ENCODE measurements around the gene EYA2.
"Not testable (repeated sequence)": the region's sequence is repeated elsewhere in the genome, so short reads cannot be mapped to it uniquely, and the experiment has no call there.

Gene EYA2

DNA sequence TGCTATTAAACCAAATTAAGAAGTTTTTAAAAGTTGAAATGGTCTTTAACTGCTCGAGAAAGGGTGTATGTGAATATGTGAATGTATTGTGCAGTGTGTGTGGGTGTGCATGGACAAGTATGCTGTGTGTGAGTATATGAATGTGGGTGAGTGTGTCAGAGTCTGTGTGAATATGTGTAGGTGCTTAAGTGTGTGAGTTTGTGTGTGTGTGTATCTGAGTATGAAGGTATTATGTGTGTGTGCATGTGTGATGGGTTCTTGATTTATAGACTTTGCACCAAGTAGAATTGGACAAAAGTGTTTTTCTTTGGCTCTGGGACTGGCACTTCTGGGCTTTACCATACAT is 21.6 kb downstream of the EYA2 start:
- TF ChIP-seq, protein P1, sequence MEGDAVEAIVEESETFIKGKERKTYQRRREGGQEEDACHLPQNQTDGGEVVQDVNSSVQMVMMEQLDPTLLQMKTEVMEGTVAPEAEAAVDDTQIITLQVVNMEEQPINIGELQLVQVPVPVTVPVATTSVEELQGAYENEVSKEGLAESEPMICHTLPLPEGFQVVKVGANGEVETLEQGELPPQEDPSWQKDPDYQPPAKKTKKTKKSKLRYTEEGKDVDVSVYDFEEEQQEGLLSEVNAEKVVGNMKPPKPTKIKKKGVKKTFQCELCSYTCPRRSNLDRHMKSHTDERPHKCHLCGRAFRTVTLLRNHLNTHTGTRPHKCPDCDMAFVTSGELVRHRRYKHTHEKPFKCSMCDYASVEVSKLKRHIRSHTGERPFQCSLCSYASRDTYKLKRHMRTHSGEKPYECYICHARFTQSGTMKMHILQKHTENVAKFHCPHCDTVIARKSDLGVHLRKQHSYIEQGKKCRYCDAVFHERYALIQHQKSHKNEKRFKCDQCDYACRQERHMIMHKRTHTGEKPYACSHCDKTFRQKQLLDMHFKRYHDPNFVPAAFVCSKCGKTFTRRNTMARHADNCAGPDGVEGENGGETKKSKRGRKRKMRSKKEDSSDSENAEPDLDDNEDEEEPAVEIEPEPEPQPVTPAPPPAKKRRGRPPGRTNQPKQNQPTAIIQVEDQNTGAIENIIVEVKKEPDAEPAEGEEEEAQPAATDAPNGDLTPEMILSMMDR (IDR thresholded peaks at IDR 0.05; ENCODE audit: low read depth, low read length): no peak
- no peak for DNase-seq (ENCODE audit: extremely low read depth, low read depth)

DNA sequence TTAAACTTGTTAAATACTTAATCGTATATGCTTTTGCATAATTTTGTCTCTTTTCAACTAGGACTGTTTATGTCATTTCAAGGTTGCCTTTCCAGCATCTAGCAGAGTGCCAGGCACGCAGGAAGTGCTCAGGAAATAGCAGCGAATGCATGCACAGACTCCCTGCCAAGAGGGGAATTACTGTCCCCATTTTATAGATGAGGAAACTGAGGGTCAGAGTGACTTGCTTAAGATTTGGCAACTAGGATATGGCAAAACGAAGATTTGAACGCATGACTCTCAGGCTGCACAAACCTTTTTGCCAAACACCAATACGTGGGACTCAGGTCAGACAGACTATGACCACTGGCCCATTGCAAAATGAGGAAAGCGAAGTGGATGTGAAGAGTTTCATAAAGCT is 22.5 kb downstream of the EYA2 start:
- TF ChIP-seq, protein P1 (IDR thresholded peaks at IDR 0.05; ENCODE audit: low read depth, low read length): no peak

GRCh38 chr20:46920114-46920513 is 25.5 kb downstream of the EYA2 start:
- no peak for DNase-seq (ENCODE audit: extremely low read depth, low read depth)
- TF ChIP-seq, protein P1 (IDR thresholded peaks at IDR 0.05; ENCODE audit: low read depth, low read length): no peak

More for the DNA sequence above, 22.5 kb downstream of the EYA2 start:
- no peak for DNase-seq (ENCODE audit: extremely low read depth, low read depth)

DNA sequence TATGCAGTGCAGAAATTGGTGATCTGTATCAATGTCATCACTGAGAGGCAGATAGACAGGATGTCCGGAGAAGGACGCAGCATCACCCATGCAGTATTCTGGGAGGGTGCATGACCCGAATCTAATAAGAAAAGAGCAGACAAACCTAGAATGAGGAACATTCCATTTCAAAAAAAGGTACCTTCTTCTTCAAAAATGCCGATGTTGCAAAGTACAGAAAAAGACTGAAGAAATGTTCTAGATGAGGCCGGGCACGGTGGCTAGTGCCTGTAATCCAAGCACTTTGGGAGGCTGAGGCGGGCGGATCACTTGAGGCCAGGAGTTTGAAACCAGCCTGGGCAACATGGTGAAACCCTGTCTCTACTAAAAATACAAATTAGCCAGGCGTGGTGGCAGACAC is 28.2 kb downstream of the EYA2 start:
- not testable (repeated sequence) for DNase-seq (ENCODE audit: extremely low read depth, low read depth)

DNA sequence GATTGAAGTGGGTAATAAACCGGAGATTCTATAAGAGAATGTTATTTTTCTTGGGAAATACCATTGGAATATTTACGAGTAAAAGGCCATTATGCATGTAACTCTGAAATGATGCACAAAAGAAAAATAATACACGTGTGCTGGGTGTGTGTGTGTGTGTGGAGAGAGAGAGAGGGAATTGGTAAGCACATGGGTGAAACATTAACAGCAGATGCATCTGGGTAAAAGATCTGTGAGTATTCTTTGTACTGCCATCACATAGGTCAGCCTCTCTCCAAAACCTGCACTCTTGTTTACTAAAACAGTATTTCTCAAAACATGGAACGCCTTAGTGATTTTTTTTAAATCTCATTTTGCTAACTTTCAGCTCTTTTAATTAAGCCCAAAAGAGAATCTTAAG is 28.9 kb downstream of the EYA2 start:
- DNase-seq (ENCODE audit: extremely low read depth, low read depth): no peak
- TF ChIP-seq, protein P1 (IDR thresholded peaks at IDR 0.05; ENCODE audit: low read depth, low read length): no peak

GRCh38 chr20:46928580-46929132 is 34.0 kb downstream of the EYA2 start:
- TF ChIP-seq, protein P1 (IDR thresholded peaks at IDR 0.05; ENCODE audit: low read depth, low read length): no peak
- DNase-seq (ENCODE audit: extremely low read depth, low read depth): no peak

- DNase-seq (ENCODE audit: extremely low read depth, low read depth): no peak
- TF ChIP-seq, protein P1 (IDR thresholded peaks at IDR 0.05; ENCODE audit: low read depth, low read length): no peak
Observed at GRCh38 chr20:46929902-46930301, 35.3 kb downstream of the EYA2 start.

DNA sequence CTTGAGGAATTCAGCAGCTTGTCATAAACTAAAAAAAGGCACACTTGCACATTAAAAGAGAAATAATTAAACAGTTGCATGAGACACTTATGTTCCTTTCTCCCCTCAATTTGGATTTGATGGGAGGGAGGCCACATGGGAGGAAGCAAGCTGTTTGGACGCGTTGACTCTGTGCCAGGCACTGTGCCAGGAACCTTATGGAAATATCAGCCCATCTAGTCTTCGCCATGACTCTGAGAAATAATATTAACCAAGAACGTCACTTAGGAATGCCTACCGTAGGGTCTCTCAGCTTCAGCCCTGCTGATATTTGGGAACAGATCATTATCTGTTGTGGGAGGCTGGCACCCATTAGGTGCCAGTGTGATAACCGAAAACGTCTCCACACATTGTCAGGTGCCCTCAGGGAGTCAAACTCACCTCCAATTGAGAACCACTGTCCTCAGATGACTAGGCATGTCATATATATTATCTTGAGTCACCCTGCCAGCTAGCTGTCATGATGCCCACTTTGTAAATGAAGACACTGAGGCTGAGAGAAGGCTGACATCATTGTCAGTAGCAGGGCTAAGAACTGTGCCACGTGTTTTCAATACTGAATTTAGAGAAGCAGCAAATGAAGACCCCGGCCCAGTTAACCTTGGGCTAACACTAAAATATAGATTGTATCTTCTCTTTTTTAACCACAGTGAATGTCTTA is 36.1 kb downstream of the EYA2 start:
- TF ChIP-seq, protein P1 (IDR thresholded peaks at IDR 0.05; ENCODE audit: low read depth, low read length): no peak
- DNase-seq (ENCODE audit: extremely low read depth, low read depth): no peak

Data from AG09319 (cell line).